Right forelimb (tissue), 1 donor: ENCODE measurements around the gene CPD.
A peak's percentile ranks its signal among the peaks of the same experiment; 100 is the strongest.
"Not testable (repeated sequence)": the region's sequence is repeated elsewhere in the genome, so short reads cannot be mapped to it uniquely, and the experiment has no call there.

Experiments
- DNase-seq: peaks from one replicate; pipeline ENCODE4 v3.0.0-alpha.2; 2018

Gene CPD

GRCh38 chr17:30436729-30437128 is 58.0 kb downstream of the CPD start:
- DNase-seq, result no peak

GRCh38 chr17:30443721-30444120 is 65.0 kb downstream of the CPD start:
- no peak for DNase-seq

- DNase-seq, result not testable (repeated sequence)
These were observed 67.9 kb downstream of the CPD start for GRCh38 chr17:30446640-30447039.

GRCh38 chr17:30449480-30449879 is 70.8 kb downstream of the CPD start:
- no peak for DNase-seq

GRCh38 chr17:30450125-30451027 is 71.6 kb downstream of the CPD start:
- DNase-seq, result no peak

- no peak for DNase-seq
These were observed 75.9 kb downstream of the CPD start for GRCh38 chr17:30454635-30455034.

GRCh38 chr17:30458371-30458770 is 79.6 kb downstream of the CPD start:
- DNase-seq, result no peak

- DNase-seq, result not testable (repeated sequence)
These were observed 80.2 kb downstream of the CPD start for GRCh38 chr17:30458797-30459413.

GRCh38 chr17:30468465-30468864 is 89.7 kb downstream of the CPD start:
- DNase-seq, result no peak

- no peak for DNase-seq
These were observed 93.6 kb downstream of the CPD start for GRCh38 chr17:30472238-30472890.

GRCh38 chr17:30475206-30475605 is 96.5 kb downstream of the CPD start:
- no peak for DNase-seq

GRCh38 chr17:30476726-30477082 is 98.0 kb downstream of the CPD start:
- DNase-seq, result no peak

- DNase-seq, result peak; percentile 93
These were observed 98.5 kb downstream of the CPD start, which contains the start of gene GOSR1 for GRCh38 chr17:30477083-30477773. Gene GOSR1, plus strand, starts transcription at chr17:30477408. Its CDS starts 26 bp downstream, at chr17:30477434.

GRCh38 chr17:30477774-30478115 is 99.0 kb downstream of the CPD start:
- DNase-seq, result no peak

- no peak for DNase-seq
These were observed 103.8 kb downstream of the CPD start for GRCh38 chr17:30482555-30482954.

GRCh38 chr17:30483159-30483558 is 104.4 kb downstream of the CPD start:
- no peak for DNase-seq

- no peak for DNase-seq
These were observed 115.1 kb downstream of the CPD start for GRCh38 chr17:30493780-30494179.

GRCh38 chr17:30495586-30495985 is 116.9 kb downstream of the CPD start:
- DNase-seq, result no peak

- no peak for DNase-seq
These were observed 124.8 kb downstream of the CPD start for GRCh38 chr17:30503558-30503957.

- DNase-seq, result no peak
These were observed 127.2 kb downstream of the CPD start for GRCh38 chr17:30505868-30506417.

- no peak for DNase-seq
These were observed 127.8 kb downstream of the CPD start for GRCh38 chr17:30506481-30506880.

GRCh38 chr17:30513346-30513745 is 134.6 kb downstream of the CPD start:
- no peak for DNase-seq
